ENCODE data around the gene KRTAP2-1.
"Not testable (repeated sequence)": the region's sequence is repeated elsewhere in the genome, so short reads cannot be mapped to it uniquely, and the experiment has no call there.

Gene KRTAP2-1

GRCh38 chr17:41057547-41057946 lies 10.4 kb upstream of the KRTAP2-1 start:
- DNase-seq (ENCODE audit: low read depth) = no peak

GRCh38 chr17:41055130-41055529 lies 8.0 kb upstream of the KRTAP2-1 start, which contains the start of gene KRTAP2-2:
TSS of gene KRTAP2-2 (minus strand) at chr17:41055230. CDS start at chr17:41055211, 19 bp downstream.
- not testable (repeated sequence) for DNase-seq (ENCODE audit: low read depth)

- DNase-seq (ENCODE audit: low read depth) = not testable (repeated sequence)
These were observed 7.4 kb upstream of the KRTAP2-1 start for GRCh38 chr17:41054556-41054955.

GRCh38 chr17:41054025-41054424 lies 6.9 kb upstream of the KRTAP2-1 start:
- no peak for DNase-seq (ENCODE audit: low read depth)

GRCh38 chr17:41052566-41052965 lies 5.5 kb upstream of the KRTAP2-1 start:
- no peak for DNase-seq (ENCODE audit: low read depth)

GRCh38 chr17:41049110-41049509 lies 2.0 kb upstream of the KRTAP2-1 start:
- DNase-seq (ENCODE audit: low read depth) = peak; percentile 31

GRCh38 chr17:41048441-41048840 lies 1.3 kb upstream of the KRTAP2-1 start:
- peak; percentile 41 for DNase-seq (ENCODE audit: low read depth)

GRCh38 chr17:41042953-41043352 lies 4.2 kb downstream of the KRTAP2-1 start:
- DNase-seq (ENCODE audit: low read depth) = no peak

- DNase-seq (ENCODE audit: low read depth) = peak; percentile 10
These were observed 6.1 kb downstream of the KRTAP2-1 start, which contains the start of gene KRTAP1-1 for GRCh38 chr17:41040783-41041571. TSS of gene KRTAP1-1 (minus strand) at chr17:41041450. CDS start at chr17:41041397, 53 bp downstream.

GRCh38 chr17:41037853-41038350 lies 9.2 kb downstream of the KRTAP2-1 start:
- no peak for DNase-seq (ENCODE audit: low read depth)

GRCh38 chr17:41034346-41034935 lies 12.7 kb downstream of the KRTAP2-1 start, which contains the start of gene KRTAP1-3:
TSS of gene KRTAP1-3 (minus strand) at chr17:41034874. CDS start at chr17:41034821, 53 bp downstream.
- DNase-seq (ENCODE audit: low read depth) = not testable (repeated sequence)

GRCh38 chr17:41029633-41030245 lies 17.4 kb downstream of the KRTAP2-1 start, which contains the start of gene KRTAP1-4:
TSS of gene KRTAP1-4 (minus strand) at chr17:41030195. CDS start at chr17:41030078, 117 bp downstream.
- DNase-seq (ENCODE audit: low read depth) = no peak

GRCh38 chr17:41026715-41027471 lies 20.2 kb downstream of the KRTAP2-1 start, which contains the start of gene KRTAP1-5:
TSS of gene KRTAP1-5 (minus strand) at chr17:41027208. CDS start at chr17:41027155, 53 bp downstream.
- peak; percentile 94 for DNase-seq (ENCODE audit: low read depth)

GRCh38 chr17:41024697-41025096 lies 22.4 kb downstream of the KRTAP2-1 start:
- DNase-seq (ENCODE audit: low read depth) = no peak

GRCh38 chr17:41020336-41020735 lies 26.8 kb downstream of the KRTAP2-1 start:
- no peak for DNase-seq (ENCODE audit: low read depth)

- no peak for DNase-seq (ENCODE audit: low read depth)
These were observed 27.7 kb downstream of the KRTAP2-1 start for GRCh38 chr17:41019415-41019814.

- DNase-seq (ENCODE audit: low read depth) = no peak
These were observed 28.6 kb downstream of the KRTAP2-1 start for GRCh38 chr17:41018541-41018940.

GRCh38 chr17:41016578-41017215 lies 30.4 kb downstream of the KRTAP2-1 start:
- DNase-seq (ENCODE audit: low read depth) = no peak

GRCh38 chr17:41015454-41015853 lies 31.7 kb downstream of the KRTAP2-1 start:
- no peak for DNase-seq (ENCODE audit: low read depth)

GRCh38 chr17:41013606-41014005 lies 33.5 kb downstream of the KRTAP2-1 start:
- DNase-seq (ENCODE audit: low read depth) = peak; percentile 72

- DNase-seq (ENCODE audit: low read depth) = no peak
These were observed 33.9 kb downstream of the KRTAP2-1 start for GRCh38 chr17:41013181-41013580.

Measured in fibroblast of gingiva (primary cell).